ENCODE measurements around the gene ICA1.

GRCh38 chr7:8144856-8145255 lies 117.1 kb downstream of the ICA1 start:
- TF ChIP-seq, protein P1, sequence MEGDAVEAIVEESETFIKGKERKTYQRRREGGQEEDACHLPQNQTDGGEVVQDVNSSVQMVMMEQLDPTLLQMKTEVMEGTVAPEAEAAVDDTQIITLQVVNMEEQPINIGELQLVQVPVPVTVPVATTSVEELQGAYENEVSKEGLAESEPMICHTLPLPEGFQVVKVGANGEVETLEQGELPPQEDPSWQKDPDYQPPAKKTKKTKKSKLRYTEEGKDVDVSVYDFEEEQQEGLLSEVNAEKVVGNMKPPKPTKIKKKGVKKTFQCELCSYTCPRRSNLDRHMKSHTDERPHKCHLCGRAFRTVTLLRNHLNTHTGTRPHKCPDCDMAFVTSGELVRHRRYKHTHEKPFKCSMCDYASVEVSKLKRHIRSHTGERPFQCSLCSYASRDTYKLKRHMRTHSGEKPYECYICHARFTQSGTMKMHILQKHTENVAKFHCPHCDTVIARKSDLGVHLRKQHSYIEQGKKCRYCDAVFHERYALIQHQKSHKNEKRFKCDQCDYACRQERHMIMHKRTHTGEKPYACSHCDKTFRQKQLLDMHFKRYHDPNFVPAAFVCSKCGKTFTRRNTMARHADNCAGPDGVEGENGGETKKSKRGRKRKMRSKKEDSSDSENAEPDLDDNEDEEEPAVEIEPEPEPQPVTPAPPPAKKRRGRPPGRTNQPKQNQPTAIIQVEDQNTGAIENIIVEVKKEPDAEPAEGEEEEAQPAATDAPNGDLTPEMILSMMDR (IDR thresholded peaks at IDR 0.05) = no peak
- no peak for TF ChIP-seq EZH2phosphoT487 (IDR thresholded peaks at IDR 0.05)

All from neural progenitor cell (in vitro differentiated cells).